Activated T-cell treated with anti-CD3 and anti-CD28 coated beads, Interleukin-2, amount 50 U/mL, for 72 hours (primary cell): ENCODE results near the gene OR51F2. TPM values are rescaled to one million over a fixed set of nuclear protein-coding genes. Genes with fewer than 3 reads are reported as not detected.
"Not testable (repeated sequence)": the region's sequence is repeated elsewhere in the genome, so short reads cannot be mapped to it uniquely, and the experiment has no call there.

Source experiments
- ATAC-seq, 2 donors: fragments of 150-1000 bp; cut with Tn5 transposase; replicated peaks in 1 of 2; 2 replicates each; pipeline ENCODE4 v1.10.0; 2021; ENCODE audit warnings: moderate library complexity in 2 of 2, mild to moderate bottlenecking in 1 of 2
- DNase-seq, 2 donors: peaks; one replicate each; pipeline ENCODE4 v3.0.0; 2021 to 2022; ENCODE audit warnings: mixed read lengths in 1 of 2
- H3K27ac Mint-ChIP-seq: one replicate; pipeline ENCODE4 v1.8.0; 2022; ENCODE audit warnings: mild to moderate bottlenecking, moderate library complexity, mixed read lengths
- H3K27me3 Mint-ChIP-seq: one replicate; pipeline ENCODE4 v1.8.0; 2022; ENCODE audit warnings: low read depth, mixed read lengths
- H3K36me3 Mint-ChIP-seq, 2 donors: one replicate each; pipeline ENCODE4 v1.8.0; 2022; ENCODE audit warnings: mixed read lengths in 2 of 2, mild to moderate bottlenecking in 1 of 2; ENCODE audit not compliant: insufficient read depth in 2 of 2
- H3K4me1 Mint-ChIP-seq: one replicate; pipeline ENCODE4 v1.8.0; 2022; ENCODE audit warnings: low read depth, mixed read lengths
- H3K4me3 Mint-ChIP-seq, 2 donors: one replicate each; pipeline ENCODE4 v1.8.0; 2022; ENCODE audit warnings: mild to moderate bottlenecking in 2 of 2, mixed read lengths in 2 of 2, moderate library complexity in 2 of 2
- H3K9me3 Mint-ChIP-seq, 2 donors: one replicate each; pipeline ENCODE4 v1.8.0; 2022; ENCODE audit warnings: mixed read lengths in 2 of 2
- total RNA-seq, 2 donors: library from RNA; stranded (reverse); gene quantifications; one replicate each; pipeline ENCODE4 v1.2.3, GENCODE V29; 2022

The OR51F2 gene
- total RNA-seq: not detected

DNA sequence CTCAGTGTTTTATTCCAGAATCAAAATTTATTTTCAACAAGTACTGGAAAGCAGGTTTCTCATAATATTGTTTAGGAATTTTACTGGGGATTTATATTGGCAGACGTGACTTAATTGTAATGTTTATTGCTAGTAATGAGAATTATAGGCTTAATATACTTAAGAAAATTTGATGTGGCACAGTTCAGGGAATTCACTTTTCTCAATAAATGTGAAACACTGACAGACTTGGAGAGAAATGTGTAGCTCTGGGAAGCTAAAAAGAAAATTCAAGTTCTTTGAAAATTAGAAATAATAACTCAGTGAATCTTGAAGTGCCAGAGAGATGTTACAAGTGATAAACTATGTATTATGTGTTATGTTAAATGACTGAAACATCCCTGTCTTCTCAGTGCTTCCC, at the start of gene OR51F2:
TSS of gene OR51F2 (plus strand) at position 301 of the 400 bp plus-strand sequence. CDS start 101 bp downstream, outside the sequence.
- Mint-ChIP-seq H3K4me3 (no peak within 1 kb of the TSS), H3K36me3 (no peaks in the 10 kb centered on the region), H3K9me3 (no peaks in the 10 kb centered on the region), H3K27me3 (peaks cover 7% of the 10 kb centered on the region), H3K27ac (no peak within 1 kb of the TSS), H3K4me1 (no peaks in the 10 kb centered on the region)
- DNase-seq: no peak
- no peak for ATAC-seq

DNA sequence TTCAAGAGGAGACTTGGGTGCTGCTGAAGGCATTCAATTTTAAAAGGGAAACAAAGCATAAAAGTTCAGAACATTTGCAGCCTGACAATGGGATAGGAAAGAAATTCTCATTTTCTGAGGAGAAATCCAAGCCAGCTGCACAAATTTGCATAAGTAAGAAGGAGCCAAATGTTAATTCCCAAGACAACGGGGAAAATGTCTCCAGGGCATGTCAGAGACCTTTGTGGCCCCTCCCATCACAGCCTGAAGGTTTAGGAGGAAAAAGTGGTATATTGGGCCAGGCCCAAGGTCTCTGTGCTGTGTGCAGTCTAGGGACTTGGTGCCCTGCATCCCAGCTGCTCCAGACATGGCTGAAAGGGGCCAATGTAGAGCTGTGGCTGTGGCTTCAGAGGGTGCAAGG, 38.7 kb upstream of the OR51F2 start:
- Mint-ChIP-seq H3K4me1 (no peaks in the 10 kb centered on the region), H3K9me3 (peaks cover 3 to 6% of the 10 kb centered on the region in 2 donors), H3K4me3 (no peak overlapping the region), H3K36me3 (no peaks in the 10 kb centered on the region), H3K27me3 (peaks cover 9% of the 10 kb centered on the region), H3K27ac (no peak overlapping the region)
- DNase-seq (no peak), ATAC-seq (no peak)

- Mint-ChIP-seq H3K4me3 (no peak overlapping the region), H3K9me3 (no peaks in the 10 kb centered on the region), H3K4me1 (no peaks in the 10 kb centered on the region), H3K27me3 (no peaks in the 10 kb centered on the region), H3K27ac (no peak overlapping the region), H3K36me3 (peaks cover 0 to 1% of the 10 kb centered on the region in 2 donors)
- ATAC-seq (no peak), DNase-seq (no peak)
These were observed 23.9 kb upstream of the OR51F2 start for GRCh38 chr11:4797206-4797605.

DNA sequence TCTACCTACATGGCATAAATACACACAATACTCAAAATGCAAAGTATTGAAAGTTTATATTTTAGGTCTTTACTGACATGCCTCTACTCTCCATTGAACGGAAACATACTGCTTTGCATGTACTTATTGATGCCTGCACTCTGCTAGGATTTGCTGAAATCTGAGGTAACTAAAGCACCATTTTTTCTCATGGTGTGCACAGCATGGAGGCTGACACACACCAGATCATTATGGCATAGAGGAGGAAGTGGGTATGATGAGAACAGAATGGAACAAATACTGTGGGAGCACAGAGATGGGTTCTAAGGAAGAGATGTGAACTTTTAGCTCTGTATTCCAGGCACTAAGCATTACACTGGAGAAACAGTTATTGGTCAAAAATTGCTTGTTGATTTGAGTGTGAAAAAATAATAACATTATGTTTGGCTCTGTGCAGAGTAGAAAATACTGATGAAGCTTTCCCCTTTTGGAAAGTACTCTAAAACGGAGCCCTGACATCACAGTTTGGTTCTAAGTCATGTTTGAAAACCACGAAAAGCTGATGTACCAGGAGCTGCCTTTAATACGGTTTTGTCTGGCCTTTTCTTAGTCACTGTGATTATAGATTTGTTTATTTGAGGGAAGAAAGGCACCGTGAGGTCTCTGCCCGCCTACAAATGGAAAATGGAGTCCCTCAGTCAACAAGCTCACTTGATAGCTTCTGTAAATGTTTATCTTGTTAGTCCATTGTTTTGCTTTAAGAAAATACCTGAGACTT, 22.5 kb upstream of the OR51F2 start:
- Mint-ChIP-seq H3K27me3 (no peaks in the 10 kb centered on the region), H3K9me3 (no peaks in the 10 kb centered on the region), H3K4me3 (no peak overlapping the region), H3K36me3 (peaks cover 0 to 1% of the 10 kb centered on the region in 2 donors), H3K4me1 (no peaks in the 10 kb centered on the region), H3K27ac (no peak overlapping the region)
- no peak for DNase-seq
- peak in 1 of 2 donors; percentile 47 for ATAC-seq

DNA sequence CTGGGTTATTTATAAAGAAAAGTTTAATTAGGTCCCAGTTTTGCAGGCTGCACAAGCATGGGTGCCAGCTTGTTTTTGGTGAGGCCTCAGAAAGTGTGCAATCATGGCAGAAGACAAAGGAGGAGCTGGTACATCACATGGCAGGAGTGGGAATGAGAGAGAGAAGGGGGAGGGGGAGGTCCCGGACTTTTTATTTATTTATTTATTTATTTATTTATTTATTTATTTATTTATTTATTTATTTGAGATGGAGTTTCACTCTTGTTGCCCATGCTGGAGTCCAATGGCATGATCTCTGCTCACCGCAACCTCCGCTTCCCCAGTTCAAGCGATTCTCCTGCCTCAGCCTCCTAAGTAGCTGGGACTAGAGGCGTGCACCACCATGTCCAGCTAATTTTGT, 19.8 kb upstream of the OR51F2 start:
- not testable (repeated sequence) for ATAC-seq, H3K9me3 Mint-ChIP-seq, H3K27me3 Mint-ChIP-seq, H3K27ac Mint-ChIP-seq, H3K36me3 Mint-ChIP-seq, DNase-seq, H3K4me3 Mint-ChIP-seq, H3K4me1 Mint-ChIP-seq

DNA sequence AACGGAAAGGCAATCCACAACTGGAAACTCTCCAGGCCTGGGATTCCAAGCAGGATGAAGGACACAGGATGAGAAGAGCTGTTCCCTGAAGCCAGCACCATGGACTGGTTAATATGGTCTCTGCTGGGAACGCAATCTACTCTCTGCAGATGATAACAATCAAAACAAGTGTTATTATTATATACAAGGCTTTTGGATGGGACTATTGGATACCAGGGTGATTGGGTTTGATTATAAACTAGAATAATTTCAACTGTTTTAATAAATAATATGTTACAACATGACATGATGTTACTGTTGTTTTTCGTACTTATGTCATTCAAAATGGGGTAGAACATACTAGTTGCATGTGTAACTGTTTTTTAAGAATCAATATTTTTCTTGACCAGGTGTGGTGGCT, 16.8 kb upstream of the OR51F2 start, which contains the start of gene OR52R1:
TSS of gene OR52R1 (minus strand) at position 101 of the 400 bp plus-strand sequence. CDS start at position 101, 0 bp downstream.
- ATAC-seq: no peak
- no peak for DNase-seq

GRCh38 chr11:4808476-4808875, 12.6 kb upstream of the OR51F2 start:
- Mint-ChIP-seq H3K9me3 (no peaks in the 10 kb centered on the region), H3K4me3 (no peak overlapping the region), H3K4me1 (no peaks in the 10 kb centered on the region), H3K27ac (no peak overlapping the region), H3K27me3 (no peaks in the 10 kb centered on the region), H3K36me3 (no peaks in the 10 kb centered on the region)
- ATAC-seq (no peak), DNase-seq (no peak)

More for the DNA sequence above, 16.8 kb upstream of the OR51F2 start, which contains the start of gene OR52R1:
- Mint-ChIP-seq H3K4me3 (no peak within 1 kb of the TSS), H3K27ac (no peak within 1 kb of the TSS), H3K4me1 (no peaks in the 10 kb centered on the region), H3K36me3 (peaks cover 0 to 1% of the 10 kb centered on the region in 2 donors), H3K27me3 (no peaks in the 10 kb centered on the region), H3K9me3 (no peaks in the 10 kb centered on the region)

GRCh38 chr11:4809246-4809645, 11.9 kb upstream of the OR51F2 start:
- ATAC-seq: no peak
- no peaks in the 10 kb centered on the region for H3K9me3 Mint-ChIP-seq
- no peaks in the 10 kb centered on the region for H3K4me1 Mint-ChIP-seq
- H3K36me3 Mint-ChIP-seq: no peaks in the 10 kb centered on the region
- no peak overlapping the region for H3K4me3 Mint-ChIP-seq
- H3K27ac Mint-ChIP-seq: no peak overlapping the region
- H3K27me3 Mint-ChIP-seq: no peaks in the 10 kb centered on the region
- no peak for DNase-seq

GRCh38 chr11:4825132-4825531, 4.0 kb downstream of the OR51F2 start:
- DNase-seq: no peak
- H3K27ac Mint-ChIP-seq: no peak overlapping the region
- H3K4me1 Mint-ChIP-seq: no peaks in the 10 kb centered on the region
- H3K27me3 Mint-ChIP-seq: peaks cover 7% of the 10 kb centered on the region
- no peaks in the 10 kb centered on the region for H3K36me3 Mint-ChIP-seq
- H3K4me3 Mint-ChIP-seq: no peak overlapping the region
- no peak for ATAC-seq
- H3K9me3 Mint-ChIP-seq: no peaks in the 10 kb centered on the region

DNA sequence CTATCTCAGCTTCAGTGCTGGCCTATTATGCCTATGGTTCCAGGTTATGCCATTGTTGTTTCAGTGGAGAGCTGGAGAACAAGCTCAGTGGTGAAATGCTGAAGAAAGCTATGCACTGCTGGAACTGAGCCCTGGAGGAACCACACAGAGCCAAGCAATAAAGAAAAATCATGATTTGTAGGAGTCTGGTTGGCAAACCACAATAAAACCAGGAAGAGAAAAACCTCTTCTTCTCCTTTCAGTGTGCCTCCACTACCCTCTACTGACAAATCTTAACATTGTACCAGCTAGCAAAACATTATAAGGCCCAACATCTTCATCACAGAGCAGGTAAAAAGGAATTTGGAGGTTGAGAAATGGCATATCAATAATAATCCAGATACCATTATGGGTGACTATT, 5.3 kb downstream of the OR51F2 start:
- no peaks in the 10 kb centered on the region for H3K36me3 Mint-ChIP-seq
- H3K4me1 Mint-ChIP-seq: no peaks in the 10 kb centered on the region
- peaks cover 7% of the 10 kb centered on the region for H3K27me3 Mint-ChIP-seq
- ATAC-seq: no peak
- DNase-seq: no peak
- no peak overlapping the region for H3K27ac Mint-ChIP-seq
- no peaks in the 10 kb centered on the region for H3K9me3 Mint-ChIP-seq
- H3K4me3 Mint-ChIP-seq: no peak overlapping the region

DNA sequence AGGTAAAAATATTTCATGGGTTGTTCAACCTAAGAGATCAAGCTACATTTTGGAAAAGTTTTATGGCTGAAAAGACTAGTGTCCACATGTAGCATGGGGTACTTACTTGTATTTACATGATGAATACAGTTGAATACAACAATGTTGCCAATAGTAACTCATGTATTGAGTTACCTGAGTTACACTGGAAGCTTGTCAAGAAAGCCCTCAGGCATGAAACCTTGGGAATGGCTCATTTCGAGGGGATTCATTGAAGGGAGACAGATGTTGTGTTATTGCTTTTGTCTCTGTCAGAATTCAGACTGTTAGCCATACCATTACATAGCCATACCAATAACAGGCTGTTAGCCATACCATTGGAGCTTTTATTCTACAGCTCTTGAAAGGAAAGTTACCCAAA, 9.2 kb downstream of the OR51F2 start:
- DNase-seq (no peak), ATAC-seq (no peak)
- Mint-ChIP-seq H3K27me3 (peaks cover 3% of the 10 kb centered on the region), H3K27ac (no peak overlapping the region), H3K36me3 (no peaks in the 10 kb centered on the region), H3K9me3 (no peaks in the 10 kb centered on the region), H3K4me3 (no peak overlapping the region), H3K4me1 (no peaks in the 10 kb centered on the region)

DNA sequence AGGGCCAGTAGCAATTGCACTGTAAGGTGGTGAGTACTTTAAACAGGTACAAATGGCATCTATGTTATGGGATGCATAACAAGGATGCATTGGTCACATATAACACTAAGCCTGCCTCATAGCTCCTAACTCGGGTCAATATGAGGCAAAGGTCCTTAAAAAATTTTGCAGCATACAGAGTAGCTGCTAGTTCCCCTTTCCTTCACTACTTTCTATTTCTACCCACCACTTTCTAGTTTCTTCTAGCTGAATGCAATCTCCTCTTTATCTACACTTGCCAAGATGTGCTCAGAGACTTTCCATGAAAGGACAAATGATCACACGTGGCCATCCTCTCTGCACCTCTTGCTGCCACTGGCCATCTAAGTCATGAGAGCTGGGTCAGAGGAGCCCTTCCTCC, 9.8 kb downstream of the OR51F2 start:
- Mint-ChIP-seq H3K4me3 (no peak overlapping the region), H3K27me3 (peaks cover 5% of the 10 kb centered on the region), H3K36me3 (no peaks in the 10 kb centered on the region), H3K4me1 (no peaks in the 10 kb centered on the region), H3K9me3 (no peaks in the 10 kb centered on the region), H3K27ac (no peak overlapping the region)
- DNase-seq (no peak), ATAC-seq (no peak)

GRCh38 chr11:4839851-4840549, 18.9 kb downstream of the OR51F2 start:
- H3K4me1 Mint-ChIP-seq: no peaks in the 10 kb centered on the region
- no peak for DNase-seq
- no peak overlapping the region for H3K27ac Mint-ChIP-seq
- no peak overlapping the region for H3K4me3 Mint-ChIP-seq
- no peak for ATAC-seq
- no peaks in the 10 kb centered on the region for H3K36me3 Mint-ChIP-seq
- peaks cover 13% of the 10 kb centered on the region for H3K27me3 Mint-ChIP-seq
- H3K9me3 Mint-ChIP-seq: no peaks in the 10 kb centered on the region
